K562 (cell line): ENCODE data around the gene VWA7. TPM values are rescaled to one million over a fixed set of nuclear protein-coding genes. Genes with fewer than 3 reads are reported as not detected.

Experiments
- ATF6 ChIP-seq: sonication (generic); formaldehyde crosslinking; IDR thresholded peaks from 2 replicates; pipeline ENCODE4 v1.4.0; 2020; ENCODE audit warnings: mild to moderate bottlenecking, missing genetic modification reagents
- BRD4 ChIP-seq: fragments of 200-600 bp; sonication (generic); IDR thresholded peaks from 2 replicates; pipeline ENCODE4 v1.6.1; 2017; ENCODE audit warnings: inconsistent platforms
- CCNT2 ChIP-seq: IDR thresholded peaks from 2 replicates; pipeline ENCODE4 v1.6.1; 2011; ENCODE audit warnings: borderline replicate concordance, low read depth, mild to moderate bottlenecking, moderate library complexity, mixed read lengths, low read length; ENCODE audit not compliant: insufficient read length; ENCODE audit errors: extremely low read depth
- GTF2B ChIP-seq: IDR thresholded peaks from 2 replicates; pipeline ENCODE4 v1.6.1; 2011; ENCODE audit not compliant: insufficient read length; ENCODE audit errors: extremely low read depth
- HINFP ChIP-seq: fragments of 450-650 bp; conservative IDR thresholded peaks from 2 replicates; pipeline ENCODE4 v1.6.1; 2016; ENCODE audit warnings: missing genetic modification characterization, low read depth, mild to moderate bottlenecking, control low read depth, missing compliant biosample characterization
- KLF6 ChIP-seq: fragments of 250-450 bp; sonication (Bioruptor Pico); IDR thresholded peaks from 2 replicates; pipeline ENCODE4 v1.4.0; 2020; ENCODE audit warnings: mild to moderate bottlenecking, moderate library complexity, borderline replicate concordance
- PHB2 ChIP-seq: fragments of 450-650 bp; IDR thresholded peaks from 2 replicates; pipeline ENCODE4 v1.6.1; 2017; ENCODE audit warnings: low read depth
- RBFOX2 ChIP-seq: fragments of 200-400 bp; formaldehyde crosslinking; IDR thresholded peaks from 2 replicates; pipeline ENCODE4 v1.6.1; 2017; ENCODE audit warnings: low read depth, mild to moderate bottlenecking, low read length, moderate library complexity
- SIN3B ChIP-seq: fragments of 450-650 bp; IDR thresholded peaks from 2 replicates; pipeline ENCODE4 v1.6.1; 2017; ENCODE audit warnings: low read depth, mild to moderate bottlenecking, moderate library complexity
- SREBF1 ChIP-seq: fragments of 150-350 bp; IDR thresholded peaks from 2 replicates; pipeline ENCODE4 v1.6.1; 2014; ENCODE audit warnings: antibody characterized with exemption, low read depth, low read length, borderline replicate concordance
- TRIM28 ChIP-seq: fragments of 450-650 bp; IDR thresholded peaks from 2 replicates; pipeline ENCODE4 v1.6.1; 2017
- ZNF133 ChIP-seq: fragments of 250-450 bp; sonication (Bioruptor Pico); IDR thresholded peaks from 2 replicates; pipeline ENCODE4 v1.4.0; 2020; ENCODE audit warnings: mild to moderate bottlenecking
- ZNF274 ChIP-seq: IDR thresholded peaks from 2 replicates; pipeline ENCODE4 v1.6.1; 2011; ENCODE audit warnings: low read depth, mild to moderate bottlenecking, low read length, moderate library complexity, borderline replicate concordance
- ZNF316 ChIP-seq: fragments of 450-650 bp; IDR thresholded peaks from 2 replicates; pipeline ENCODE4 v1.6.1; 2016
- polyA plus RNA-seq, 8 experiments: library from polyadenylated mRNA; depleted of rRNA in 4 of 8; stranded (reverse) in 5 of 8; unstranded in 3 of 8; fragments of >200 nt; fragmentation: Nextera tagmentation in 2 of 8; fragmentation: Illumina TruSeq in 1 of 8; extraction: Ambion mirVana in 2 of 8; extraction: Trizol in 1 of 8; gene quantifications; 2 replicates each; pipeline versions ENCODE4 v1.2.1 to v1.2.3, GENCODE V29; 2011 to 2014; ENCODE audit warnings: inconsistent platforms in 1 of 8, missing spikeins in 1 of 8
- total RNA-seq, 7 experiments: library from RNA; depleted of rRNA in 6 of 7; stranded (reverse); fragments of >200 nt in 6 of 7; fragmentation: Illumina TruSeq in 2 of 7; extraction: Trizol in 2 of 7; gene quantifications; 2 replicates each; pipeline versions ENCODE4 v1.2.1 to v1.2.3, GENCODE V29; 2011 to 2021; ENCODE audit warnings: low replicate concordance in 1 of 7
- TF ChIP-seq, protein P1 (sequence below): sonication (generic); formaldehyde crosslinking; IDR thresholded peaks from 2 replicates; pipeline ENCODE4 v1.8.0; 2022; ENCODE audit warnings: missing genetic modification reagents, mild to moderate bottlenecking, borderline replicate concordance
- TF ChIP-seq, protein P2 (sequence below): conservative IDR thresholded peaks from 2 replicates; pipeline ENCODE4 v1.6.1; 2011; ENCODE audit warnings: low read depth, mild to moderate bottlenecking, low read length; ENCODE audit not compliant: control insufficient read depth

The VWA7 gene
- total and polyA plus RNA-seq, 9 of the 15 experiments (the other 6 are each of a cell fraction or from before 2014, with no cell fraction given) = 0.18 to 2.9 (median 0.95) TPM

DNA sequence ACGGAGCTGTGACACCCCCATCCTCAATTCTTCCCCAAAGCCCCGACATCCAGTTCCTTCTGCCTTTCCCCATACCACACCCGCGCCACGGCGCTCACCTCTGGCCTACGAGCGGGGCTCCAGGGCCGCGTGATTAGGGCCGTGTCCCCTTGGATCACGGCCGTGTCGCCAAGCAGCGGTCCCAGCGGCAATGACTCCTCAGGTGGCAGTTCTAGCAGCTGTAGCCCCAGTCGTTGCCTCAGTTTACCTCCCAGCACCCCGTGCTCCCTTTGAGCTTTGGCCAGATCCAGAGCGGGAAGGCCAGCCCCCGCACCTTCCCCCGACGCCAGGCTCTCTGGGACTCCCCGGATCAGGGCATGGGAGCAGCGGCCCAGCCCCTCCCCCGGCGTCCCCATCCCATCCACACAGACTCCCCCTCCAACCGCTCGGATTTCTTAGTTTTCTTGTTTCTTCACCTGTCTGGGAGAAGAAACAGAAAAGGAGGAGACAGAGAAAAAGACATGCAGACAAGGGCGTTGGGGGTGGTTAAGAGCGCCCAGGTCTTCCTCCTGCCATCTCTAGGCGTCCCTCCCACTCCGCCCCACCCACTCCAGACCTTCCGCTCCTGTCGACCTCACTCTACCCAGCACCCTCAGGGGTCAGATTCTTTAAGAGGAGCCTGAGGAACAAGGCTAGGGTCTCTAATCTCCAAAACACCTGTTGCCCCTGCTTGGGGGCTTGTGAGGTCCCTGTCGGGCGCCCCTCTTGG is 48.2 kb downstream of the VWA7 start, which contains the start of gene DDAH2 (continued):
- no peak for TF ChIP-seq HINFP (tag)
- peak; percentile 73 for TF ChIP-seq RBFOX2
- TF ChIP-seq SIN3B = no peak
- TF ChIP-seq, protein P1, sequence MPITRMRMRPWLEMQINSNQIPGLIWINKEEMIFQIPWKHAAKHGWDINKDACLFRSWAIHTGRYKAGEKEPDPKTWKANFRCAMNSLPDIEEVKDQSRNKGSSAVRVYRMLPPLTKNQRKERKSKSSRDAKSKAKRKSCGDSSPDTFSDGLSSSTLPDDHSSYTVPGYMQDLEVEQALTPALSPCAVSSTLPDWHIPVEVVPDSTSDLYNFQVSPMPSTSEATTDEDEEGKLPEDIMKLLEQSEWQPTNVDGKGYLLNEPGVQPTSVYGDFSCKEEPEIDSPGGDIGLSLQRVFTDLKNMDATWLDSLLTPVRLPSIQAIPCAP (CRISPR knock-in tag) = peak; percentile 28; the same call in 1 of the 2 replicates
- TF ChIP-seq TRIM28 = no peak
- TF ChIP-seq KLF6 (CRISPR knock-in tag) = no peak
- no peak for TF ChIP-seq GTF2B
- no peak for TF ChIP-seq PHB2
- no peak for TF ChIP-seq ZNF316
- TF ChIP-seq ZNF274 = no peak
- TF ChIP-seq SREBF1 = no peak
- no peak for TF ChIP-seq ZNF133
- TF ChIP-seq, protein P2, sequence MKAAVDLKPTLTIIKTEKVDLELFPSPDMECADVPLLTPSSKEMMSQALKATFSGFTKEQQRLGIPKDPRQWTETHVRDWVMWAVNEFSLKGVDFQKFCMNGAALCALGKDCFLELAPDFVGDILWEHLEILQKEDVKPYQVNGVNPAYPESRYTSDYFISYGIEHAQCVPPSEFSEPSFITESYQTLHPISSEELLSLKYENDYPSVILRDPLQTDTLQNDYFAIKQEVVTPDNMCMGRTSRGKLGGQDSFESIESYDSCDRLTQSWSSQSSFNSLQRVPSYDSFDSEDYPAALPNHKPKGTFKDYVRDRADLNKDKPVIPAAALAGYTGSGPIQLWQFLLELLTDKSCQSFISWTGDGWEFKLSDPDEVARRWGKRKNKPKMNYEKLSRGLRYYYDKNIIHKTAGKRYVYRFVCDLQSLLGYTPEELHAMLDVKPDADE = 0 out of 2 replicates have a peak, but pooled peaks have one; percentile 12
- peak; percentile 58; the same call in 1 of the 2 replicates for TF ChIP-seq ATF6 (CRISPR knock-in tag)
- TF ChIP-seq CCNT2 = no peak
- TF ChIP-seq BRD4 = no peak
